GM21360 (cell line): ENCODE results near the gene HSPH1.
A peak's percentile ranks its signal among the peaks of the same experiment; 100 is the strongest.
"Not testable (repeated sequence)": the region's sequence is repeated elsewhere in the genome, so short reads cannot be mapped to it uniquely, and the experiment has no call there.

Experiments
- ATAC-seq: cut with Tn5 transposase; IDR thresholded peaks from one replicate; pipeline ENCODE4 v1.9.1; 2021; ENCODE audit warnings: mild to moderate bottlenecking, moderate library complexity; ENCODE audit not compliant: unreplicated experiment

HSPH1 gene

DNA sequence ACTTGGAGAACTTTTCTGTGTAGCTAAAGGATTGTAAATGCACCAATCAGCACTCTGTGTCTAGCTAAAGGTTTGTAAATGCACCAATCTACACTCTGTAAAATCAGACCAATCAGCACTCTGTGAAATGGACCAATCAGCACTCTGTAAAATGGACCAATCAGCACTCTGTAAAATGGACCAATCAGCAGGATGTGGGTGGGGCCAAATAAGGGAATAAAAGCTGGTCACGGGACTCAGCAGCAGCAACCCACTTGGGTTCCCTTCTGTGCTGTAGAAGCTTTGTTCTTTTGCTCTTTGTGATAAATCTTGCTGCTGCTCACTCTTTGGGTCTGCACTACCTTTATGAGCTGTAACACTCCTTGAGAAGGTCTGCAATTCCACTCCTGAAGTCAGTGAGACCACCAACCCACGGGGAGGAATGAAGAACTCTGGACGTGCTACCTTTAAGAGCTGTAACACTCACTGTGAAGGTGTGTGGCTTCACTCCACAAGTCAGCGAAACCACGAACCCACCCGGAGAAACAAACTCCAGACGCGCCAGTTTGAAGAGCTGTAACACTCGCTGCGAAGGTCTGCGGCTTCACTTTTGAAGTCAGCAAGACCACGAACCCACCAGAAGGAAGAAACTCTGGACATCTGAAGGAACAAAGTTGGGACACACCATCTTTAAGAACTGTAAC is 16.2 kb upstream of the HSPH1 start:
- ATAC-seq: not testable (repeated sequence)

- ATAC-seq: no peak
Observed at GRCh38 chr13:31175847-31176532, 14.3 kb upstream of the HSPH1 start.

GRCh38 chr13:31174018-31174417 is 12.3 kb upstream of the HSPH1 start:
- no peak for ATAC-seq

DNA sequence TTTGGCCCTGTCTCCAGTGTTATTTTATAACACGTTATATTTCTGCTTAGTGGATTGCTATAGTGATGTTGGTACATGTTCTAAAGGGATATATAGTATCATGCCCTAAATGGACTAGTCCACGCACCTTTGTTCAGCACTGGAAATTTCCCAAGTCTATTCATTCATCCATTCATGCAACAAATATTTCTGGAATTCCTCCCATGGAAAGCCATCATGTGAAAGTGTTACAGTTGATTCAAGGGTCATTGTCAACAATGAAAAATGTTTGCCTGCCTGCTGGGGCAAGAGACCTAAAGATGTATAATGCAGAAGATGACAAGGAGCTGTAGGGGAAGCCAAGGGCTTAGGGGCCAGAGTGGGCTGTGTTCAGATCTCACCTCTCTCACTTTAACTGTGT is 10.8 kb upstream of the HSPH1 start:
- ATAC-seq: no peak

DNA sequence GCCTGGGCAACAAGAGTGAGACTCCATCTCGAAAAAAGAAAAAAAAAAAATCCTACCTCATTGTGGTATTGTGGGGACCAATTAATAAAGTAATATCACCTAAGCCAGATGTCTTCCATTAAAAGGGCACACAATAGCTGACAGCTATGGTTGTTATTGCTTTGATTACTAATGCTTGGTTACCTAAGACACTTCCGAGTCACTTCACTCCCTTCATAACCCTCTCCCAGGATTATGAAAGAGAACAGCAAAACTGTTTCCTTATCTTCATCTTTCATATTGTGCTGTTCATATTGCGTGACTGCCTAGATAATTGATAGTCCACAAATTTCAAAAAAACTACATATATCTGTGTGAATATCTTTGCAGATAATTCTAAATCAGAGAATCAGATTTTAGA is 10.3 kb upstream of the HSPH1 start:
- no peak for ATAC-seq

DNA sequence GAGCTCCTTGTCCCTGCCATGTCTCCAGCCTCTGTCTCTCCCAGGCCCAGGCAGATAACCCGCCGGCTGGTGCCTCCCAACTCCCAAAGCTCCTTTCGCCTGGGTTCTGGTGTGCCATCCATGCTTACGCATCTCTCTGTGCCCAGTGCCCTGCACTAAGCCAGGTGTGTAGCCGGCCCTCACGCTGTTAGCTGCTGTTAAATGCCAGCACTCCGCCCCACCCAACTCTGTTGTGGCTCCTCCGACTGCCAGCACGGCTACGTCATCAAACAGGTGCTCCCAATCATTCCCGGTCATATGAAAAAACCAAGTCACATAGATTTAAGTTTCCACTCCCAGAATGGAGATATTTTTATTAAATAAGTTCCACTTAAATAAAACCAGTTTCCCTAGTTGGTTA is 7.0 kb upstream of the HSPH1 start:
- ATAC-seq: no peak

GRCh38 chr13:31168166-31168565 is 6.5 kb upstream of the HSPH1 start:
- no peak for ATAC-seq

- ATAC-seq: peak; percentile 39
Observed at GRCh38 chr13:31167490-31167889, 5.8 kb upstream of the HSPH1 start.

GRCh38 chr13:31166591-31166990 is 4.9 kb upstream of the HSPH1 start:
- no peak for ATAC-seq

DNA sequence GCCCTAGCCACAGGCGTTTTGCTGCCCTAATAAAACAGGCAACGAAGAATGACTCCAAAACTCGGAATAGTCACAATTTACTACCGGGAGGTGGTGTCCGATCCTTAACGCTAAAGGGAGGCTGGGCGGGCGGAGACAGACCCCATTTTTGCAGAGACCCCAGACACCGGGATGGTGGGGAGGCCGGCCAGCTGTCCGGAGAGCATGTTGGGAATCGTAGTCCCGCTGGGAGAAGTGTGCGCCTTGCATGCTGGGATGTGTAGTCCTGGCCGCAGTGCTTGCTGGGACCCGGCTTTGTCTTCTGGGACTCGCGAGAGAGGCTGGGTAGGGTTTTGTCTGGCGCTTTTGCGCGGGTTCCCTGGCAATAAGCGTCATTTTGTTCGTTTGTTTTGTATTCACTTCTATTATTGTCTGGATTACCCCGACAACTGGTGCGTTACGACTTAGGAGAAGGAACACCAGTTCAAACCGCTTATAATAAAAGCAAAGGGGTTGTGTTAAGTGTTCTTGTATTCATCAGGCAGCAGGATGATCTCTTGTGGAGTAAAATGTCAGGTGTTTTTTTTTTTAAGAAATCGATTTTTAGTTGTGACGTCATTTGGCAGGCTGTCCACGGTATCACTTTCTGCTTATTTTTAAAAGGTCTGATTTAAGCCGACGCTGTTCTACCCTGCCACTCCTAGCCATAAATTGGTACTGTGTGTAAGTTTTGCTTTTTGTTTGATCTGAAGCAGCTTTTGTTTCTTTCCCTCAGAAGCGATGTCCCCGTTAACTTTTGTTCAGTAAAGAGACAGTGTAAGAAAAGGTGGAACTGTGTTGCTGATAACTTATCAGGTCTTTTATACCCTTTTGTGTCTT is 676 bp upstream of the HSPH1 start:
- ATAC-seq: peak; percentile 87

- peak; percentile 25 for ATAC-seq
Observed at GRCh38 chr13:31160857-31161556, 697 bp downstream of the HSPH1 start.

DNA sequence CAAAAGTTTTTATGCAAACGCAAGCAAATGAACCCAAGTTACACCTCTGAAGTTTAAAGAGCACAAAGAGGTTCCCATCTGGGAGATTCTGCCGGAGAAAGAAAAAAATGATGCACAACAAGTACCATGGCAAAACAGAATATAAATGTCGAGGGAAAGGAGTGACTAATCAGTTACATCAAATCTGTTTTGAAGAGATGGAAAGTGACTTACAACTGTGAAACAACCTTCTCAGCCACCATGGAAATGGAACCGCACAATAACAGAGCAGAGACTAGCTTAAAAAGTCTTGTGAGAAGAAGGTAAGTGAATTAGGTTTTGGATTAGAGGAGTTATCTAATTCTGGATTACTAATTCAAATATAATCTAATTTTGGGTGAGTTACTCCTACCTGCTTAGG is 2.4 kb downstream of the HSPH1 start:
- no peak for ATAC-seq

GRCh38 chr13:31154939-31155338 is 6.8 kb downstream of the HSPH1 start:
- no peak for ATAC-seq

- no peak for ATAC-seq
Observed at GRCh38 chr13:31151837-31152236, 9.9 kb downstream of the HSPH1 start.

- no peak for ATAC-seq
Observed at GRCh38 chr13:31150315-31150985, 11.3 kb downstream of the HSPH1 start.

DNA sequence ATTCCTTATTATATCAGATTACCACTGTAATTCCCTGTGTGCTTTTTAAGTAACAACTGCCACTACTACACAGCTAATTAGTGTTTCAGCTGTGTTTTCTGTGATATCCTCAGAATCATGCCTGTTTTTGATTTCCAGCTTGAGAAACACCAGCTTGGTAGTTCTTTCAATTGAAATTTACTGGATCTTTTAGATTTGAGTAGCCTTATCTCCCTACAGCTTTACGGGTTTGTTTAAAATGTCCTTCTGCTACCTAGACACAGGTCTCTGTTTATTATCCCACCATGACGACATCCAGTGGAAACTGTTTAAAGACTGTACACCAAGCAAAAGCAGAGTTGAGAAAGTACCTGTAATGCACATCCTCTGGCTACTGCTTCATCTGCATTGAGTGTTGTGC is 12.1 kb downstream of the HSPH1 start:
- no peak for ATAC-seq

- ATAC-seq: no peak
Observed at GRCh38 chr13:31145417-31145816, 16.3 kb downstream of the HSPH1 start.

DNA sequence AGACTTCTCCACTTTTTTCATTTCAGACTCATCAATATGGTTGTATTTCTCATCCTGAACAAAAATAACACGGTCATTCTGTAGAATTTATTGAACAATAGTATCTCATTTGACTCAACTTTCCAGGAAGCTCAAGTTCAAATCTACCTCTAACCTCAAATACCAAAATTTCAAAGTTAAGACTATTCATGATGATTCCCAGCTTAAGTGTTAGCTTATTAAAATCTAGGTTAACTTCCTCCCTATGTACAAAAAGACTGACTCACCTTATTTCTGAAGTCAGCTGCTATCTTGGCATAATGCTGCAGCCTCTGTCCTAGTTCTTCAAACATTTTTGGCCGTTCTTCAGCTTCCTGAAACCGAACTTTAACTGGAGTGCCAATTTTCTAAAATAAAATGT is 23.2 kb downstream of the HSPH1 start:
- no peak for ATAC-seq

GRCh38 chr13:31136724-31137123 is 25.0 kb downstream of the HSPH1 start:
- ATAC-seq: no peak

DNA sequence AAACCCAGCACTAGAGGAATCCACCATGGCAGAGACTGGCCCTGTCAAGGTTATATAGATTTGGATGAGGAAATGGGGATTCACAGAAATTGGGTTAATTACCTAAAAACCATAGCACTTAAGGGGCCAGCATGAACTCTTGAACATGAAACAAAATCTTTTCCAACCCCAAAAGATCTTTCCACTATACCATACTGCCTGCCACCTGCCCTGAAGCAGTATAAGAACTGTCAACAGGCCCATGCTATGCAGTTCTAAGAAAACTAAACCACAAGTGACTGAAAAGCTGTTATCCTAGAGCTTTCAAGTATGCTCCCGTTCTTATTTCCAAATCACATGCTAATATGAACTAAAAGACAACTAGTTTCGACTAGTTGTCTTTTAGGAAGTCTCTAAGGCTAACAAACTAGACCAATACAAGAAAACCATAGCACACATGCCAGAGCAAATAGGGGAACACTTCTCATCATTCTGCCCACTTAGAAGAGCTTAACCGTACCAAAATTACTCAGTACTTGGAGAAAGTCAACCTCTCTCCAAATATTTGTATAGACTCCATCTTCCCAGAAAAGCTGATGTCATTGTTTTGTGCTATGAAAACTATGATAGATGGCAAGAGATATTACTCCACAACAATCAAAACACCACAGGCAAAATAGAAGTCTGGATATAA is 27.5 kb downstream of the HSPH1 start:
- no peak for ATAC-seq
